ENCODE measurements around the gene TAF5L.

- TF ChIP-seq, protein P1, sequence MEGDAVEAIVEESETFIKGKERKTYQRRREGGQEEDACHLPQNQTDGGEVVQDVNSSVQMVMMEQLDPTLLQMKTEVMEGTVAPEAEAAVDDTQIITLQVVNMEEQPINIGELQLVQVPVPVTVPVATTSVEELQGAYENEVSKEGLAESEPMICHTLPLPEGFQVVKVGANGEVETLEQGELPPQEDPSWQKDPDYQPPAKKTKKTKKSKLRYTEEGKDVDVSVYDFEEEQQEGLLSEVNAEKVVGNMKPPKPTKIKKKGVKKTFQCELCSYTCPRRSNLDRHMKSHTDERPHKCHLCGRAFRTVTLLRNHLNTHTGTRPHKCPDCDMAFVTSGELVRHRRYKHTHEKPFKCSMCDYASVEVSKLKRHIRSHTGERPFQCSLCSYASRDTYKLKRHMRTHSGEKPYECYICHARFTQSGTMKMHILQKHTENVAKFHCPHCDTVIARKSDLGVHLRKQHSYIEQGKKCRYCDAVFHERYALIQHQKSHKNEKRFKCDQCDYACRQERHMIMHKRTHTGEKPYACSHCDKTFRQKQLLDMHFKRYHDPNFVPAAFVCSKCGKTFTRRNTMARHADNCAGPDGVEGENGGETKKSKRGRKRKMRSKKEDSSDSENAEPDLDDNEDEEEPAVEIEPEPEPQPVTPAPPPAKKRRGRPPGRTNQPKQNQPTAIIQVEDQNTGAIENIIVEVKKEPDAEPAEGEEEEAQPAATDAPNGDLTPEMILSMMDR (IDR thresholded peaks at IDR 0.05) = no peak
- no peak for TF ChIP-seq EZH2 (IDR thresholded peaks at IDR 0.05)
- TF ChIP-seq EZH2phosphoT487 (IDR thresholded peaks at IDR 0.05) = no peak
Observed at GRCh38 chr1:229614701-229615100, 11.2 kb downstream of the TAF5L start.
